Eye (tissue), 1 donor: ENCODE measurements around the gene MGST3.
"Not testable (repeated sequence)": the region's sequence is repeated elsewhere in the genome, so short reads cannot be mapped to it uniquely, and the experiment has no call there.

Experiments used
- DNase-seq: peaks from one replicate; pipeline ENCODE4 v3.0.0-alpha.2; 2015

The MGST3 gene

GRCh38 chr1:165701922-165702321, 70.9 kb downstream of the MGST3 start:
- not testable (repeated sequence) for DNase-seq

- DNase-seq, result no peak
Measured at GRCh38 chr1:165703648-165704047, 72.6 kb downstream of the MGST3 start.
